GM13976 (cell line): ENCODE results near the gene NPAS3.

Experiments used
- DNase-seq: peaks from one replicate; pipeline ENCODE4 v3.0.0; 2012; ENCODE audit warnings: low spot score
- CTCF ChIP-seq: IDR thresholded peaks from 2 replicates; pipeline ENCODE4 v1.5.1; 2012; ENCODE audit warnings: borderline replicate concordance, mild to moderate bottlenecking; ENCODE audit not compliant: insufficient read depth; ENCODE audit errors: extremely low read depth, missing control alignments, control extremely low read depth
- in situ Hi-C: fragments of 300-500 bp; cut with MboI; formaldehyde crosslinking; loops from one replicate; pipeline ENCODE4 v1.12.0; 2022; ENCODE audit warnings: low sequenced_read_pairs, mixed read lengths, inconsistent platforms; ENCODE audit not compliant: unreplicated experiment

Gene NPAS3

GRCh38 chr14:33660248-33660647, 721.6 kb downstream of the NPAS3 start:
- no peak for TF ChIP-seq CTCF
- in situ Hi-C loops, result no loop called here
- no peak for DNase-seq

GRCh38 chr14:33661101-33661500, 722.4 kb downstream of the NPAS3 start:
- DNase-seq, result no peak
- TF ChIP-seq CTCF, result no peak

GRCh38 chr14:33668066-33668465, 729.4 kb downstream of the NPAS3 start:
- TF ChIP-seq CTCF, result no peak
- in situ Hi-C loops, result no loop called here
- no peak for DNase-seq

More at GRCh38 chr14:33661101-33661500, 722.4 kb downstream of the NPAS3 start:
- in situ Hi-C loops, result no loop called here

GRCh38 chr14:33669111-33669510, 730.4 kb downstream of the NPAS3 start:
- no peak for TF ChIP-seq CTCF
- in situ Hi-C loops, result no loop called here
- DNase-seq, result no peak

- TF ChIP-seq CTCF, result no peak
- DNase-seq, result no peak
- in situ Hi-C loops, result no loop called here
These were observed 731.6 kb downstream of the NPAS3 start for GRCh38 chr14:33670235-33670634.

- no peak for TF ChIP-seq CTCF
- DNase-seq, result no peak
- in situ Hi-C loops, result no loop called here
These were observed 732.9 kb downstream of the NPAS3 start for GRCh38 chr14:33671556-33671955.

GRCh38 chr14:33674927-33675326, 736.2 kb downstream of the NPAS3 start:
- DNase-seq, result no peak

More at GRCh38 chr14:33674927-33675326, 736.2 kb downstream of the NPAS3 start:
- in situ Hi-C loops, result no loop called here
- TF ChIP-seq CTCF, result no peak
